8988T (cell line): ENCODE results near the gene MUS81.

Experiments used
- DNase-seq: peaks from one replicate; pipeline ENCODE4 v3.0.0; 2011

The MUS81 gene

DNA sequence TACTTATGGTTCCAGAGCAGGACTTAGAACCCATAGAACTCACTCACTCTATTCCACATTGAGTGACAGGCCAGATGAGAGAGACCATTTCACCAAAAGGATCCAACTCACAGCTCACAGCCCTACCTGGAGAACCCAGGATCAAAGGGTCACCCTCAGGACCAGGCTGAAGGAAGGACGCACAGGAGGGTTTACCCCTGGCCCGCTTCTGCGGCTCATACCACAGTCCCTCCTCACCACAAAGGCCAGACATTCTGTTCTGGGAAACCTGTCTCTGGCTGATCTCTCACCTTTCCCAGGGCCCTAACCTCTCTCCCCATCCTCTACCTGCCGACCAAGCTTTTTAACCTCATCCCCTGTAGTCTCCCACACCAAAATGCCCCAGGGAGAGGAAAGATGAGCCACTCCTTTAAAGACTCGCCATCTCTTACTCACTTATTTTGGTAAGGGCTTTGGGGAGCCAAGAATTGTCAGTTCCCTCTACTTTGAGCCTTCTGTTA is 35.3 kb downstream of the MUS81 start:
- DNase-seq, result no peak

DNA sequence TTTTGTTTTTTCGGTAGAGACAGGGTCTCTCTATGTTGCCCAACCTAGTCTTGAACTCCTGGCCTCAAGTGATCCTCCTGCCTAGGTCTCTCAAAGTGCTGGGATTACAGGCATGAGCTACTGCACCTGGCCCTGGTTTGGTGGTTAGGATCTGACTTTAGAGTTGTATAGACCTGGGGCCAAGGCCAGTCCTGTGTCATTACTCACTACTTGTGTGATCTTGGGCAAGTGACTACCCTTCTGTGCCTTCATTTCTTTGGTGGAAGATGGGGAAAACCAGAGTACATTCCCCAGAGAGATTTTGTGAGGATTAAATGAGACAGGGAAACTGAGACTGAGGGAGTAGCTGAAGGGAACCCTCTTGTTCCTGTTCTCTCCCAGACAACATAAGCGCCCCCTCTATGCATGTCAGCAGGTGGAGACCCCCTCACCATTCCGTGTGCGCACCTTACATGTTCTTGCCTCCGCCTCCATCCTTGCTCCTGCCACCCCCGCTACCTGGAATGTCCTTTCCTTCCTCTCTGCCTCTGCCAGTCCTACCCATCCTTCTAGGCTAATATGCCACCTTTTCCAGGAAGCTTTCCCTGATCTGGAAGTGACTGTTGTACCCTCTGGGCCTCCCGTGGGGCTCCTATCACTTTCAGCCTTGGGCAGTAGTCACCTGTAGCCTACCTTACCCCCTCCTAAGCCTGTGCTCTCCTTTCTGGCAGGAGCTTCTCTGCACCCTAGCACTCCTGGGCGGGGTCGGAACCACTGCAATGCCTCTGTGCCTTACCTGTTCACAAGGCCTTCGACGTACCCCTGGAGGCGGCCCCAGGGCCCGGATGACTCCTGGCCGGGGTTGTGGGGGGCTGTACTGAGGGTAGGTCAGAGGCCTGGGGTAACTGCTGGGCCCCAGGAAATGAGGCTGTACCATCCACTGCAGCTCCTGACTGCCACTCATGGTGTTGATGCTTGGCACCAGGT is 36.1 kb downstream of the MUS81 start:
- DNase-seq, result no peak

DNA sequence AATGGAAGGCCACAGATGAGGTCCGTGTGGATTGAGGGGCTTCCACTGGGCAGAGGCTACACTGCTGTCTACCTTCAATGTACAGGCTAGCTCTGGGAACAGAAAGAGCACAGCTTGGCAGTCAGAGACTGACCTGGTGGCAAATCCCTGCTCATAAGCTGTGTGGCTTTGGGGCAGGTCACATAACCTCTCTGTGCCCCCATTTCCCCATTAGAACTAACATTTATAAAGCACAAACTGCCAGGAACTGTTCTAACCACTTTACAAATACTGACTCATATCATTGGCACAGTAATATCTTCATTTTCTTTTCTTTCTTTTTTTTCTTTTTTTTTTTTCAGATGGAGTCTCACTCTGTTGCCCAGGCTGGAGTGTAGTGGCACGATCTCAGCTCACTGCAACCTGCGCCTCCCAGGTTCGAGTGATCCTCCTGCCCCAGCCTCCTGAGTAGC is 36.8 kb downstream of the MUS81 start:
- DNase-seq, result no peak

DNA sequence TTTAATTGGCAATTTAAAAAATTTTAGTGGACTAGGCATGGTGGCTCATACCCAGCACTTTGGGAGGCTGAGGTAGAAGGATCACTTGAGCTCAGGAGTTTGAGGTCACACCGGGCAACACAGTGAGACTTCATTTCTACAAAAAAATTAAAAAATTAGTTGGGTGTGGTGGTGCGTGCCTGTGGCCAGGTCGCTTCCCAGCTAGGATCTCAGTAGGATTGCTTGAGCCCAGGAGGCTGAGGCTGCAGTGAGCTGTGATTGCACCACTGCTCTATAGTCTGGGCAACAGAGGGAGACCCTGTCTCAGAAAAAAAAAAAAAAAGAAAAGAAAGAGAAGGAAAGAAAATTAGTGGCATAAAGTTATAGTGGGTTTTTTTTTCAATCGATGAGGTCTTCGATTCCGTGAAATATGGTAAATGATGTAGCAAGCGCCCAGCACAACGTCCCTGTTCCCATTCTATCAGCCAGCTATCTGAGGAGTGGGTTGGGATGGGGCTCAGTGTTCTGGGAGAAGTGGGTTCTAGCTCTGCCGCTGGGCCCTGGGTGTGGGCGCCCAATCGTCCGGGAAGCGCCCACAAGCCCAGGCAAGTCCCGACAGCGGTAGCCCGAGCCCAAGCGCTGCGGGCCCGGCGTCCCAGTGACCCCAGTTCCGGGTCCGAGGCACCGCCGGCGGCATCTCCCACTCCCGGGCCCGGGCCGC is 38.6 kb downstream of the MUS81 start:
- DNase-seq, result no peak

DNA sequence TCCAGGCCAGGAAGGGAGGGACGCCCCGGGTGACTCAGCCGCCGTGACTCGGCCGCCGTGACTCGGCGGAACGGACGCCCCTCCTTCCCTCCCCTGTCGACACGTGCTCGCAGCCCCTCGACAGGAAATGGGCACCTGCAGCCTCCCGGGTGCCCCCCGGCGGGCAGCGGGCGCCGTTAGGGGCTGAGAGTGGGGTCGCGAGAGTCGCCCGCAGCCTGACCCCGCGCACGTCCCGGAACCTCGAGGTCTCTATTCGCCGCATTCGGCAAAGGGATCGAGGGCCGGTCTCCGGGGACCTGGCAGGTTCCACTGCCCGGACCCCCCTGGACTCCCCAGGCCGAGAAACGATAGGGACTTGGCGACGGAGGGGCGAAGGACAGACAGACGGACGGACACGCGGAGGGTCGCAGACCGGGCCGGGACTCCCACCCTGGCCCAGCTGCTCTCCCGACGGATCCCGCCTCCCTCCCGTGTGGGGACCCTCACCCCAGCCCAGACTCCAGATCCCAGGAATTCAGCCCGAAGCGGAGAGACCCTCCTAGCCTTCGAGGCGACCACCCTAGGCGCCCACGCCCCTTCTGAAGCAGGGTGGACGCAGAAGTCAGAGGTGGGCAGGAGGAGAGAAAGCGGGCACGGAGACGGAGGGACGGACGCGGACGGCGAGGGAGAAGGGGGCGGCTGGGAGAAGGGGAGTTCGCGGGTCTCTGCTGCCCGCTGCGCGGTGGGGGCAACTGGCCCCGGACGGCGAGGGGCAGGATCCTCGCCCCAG is 39.3 kb downstream of the MUS81 start:
- DNase-seq, result peak; percentile 90

DNA sequence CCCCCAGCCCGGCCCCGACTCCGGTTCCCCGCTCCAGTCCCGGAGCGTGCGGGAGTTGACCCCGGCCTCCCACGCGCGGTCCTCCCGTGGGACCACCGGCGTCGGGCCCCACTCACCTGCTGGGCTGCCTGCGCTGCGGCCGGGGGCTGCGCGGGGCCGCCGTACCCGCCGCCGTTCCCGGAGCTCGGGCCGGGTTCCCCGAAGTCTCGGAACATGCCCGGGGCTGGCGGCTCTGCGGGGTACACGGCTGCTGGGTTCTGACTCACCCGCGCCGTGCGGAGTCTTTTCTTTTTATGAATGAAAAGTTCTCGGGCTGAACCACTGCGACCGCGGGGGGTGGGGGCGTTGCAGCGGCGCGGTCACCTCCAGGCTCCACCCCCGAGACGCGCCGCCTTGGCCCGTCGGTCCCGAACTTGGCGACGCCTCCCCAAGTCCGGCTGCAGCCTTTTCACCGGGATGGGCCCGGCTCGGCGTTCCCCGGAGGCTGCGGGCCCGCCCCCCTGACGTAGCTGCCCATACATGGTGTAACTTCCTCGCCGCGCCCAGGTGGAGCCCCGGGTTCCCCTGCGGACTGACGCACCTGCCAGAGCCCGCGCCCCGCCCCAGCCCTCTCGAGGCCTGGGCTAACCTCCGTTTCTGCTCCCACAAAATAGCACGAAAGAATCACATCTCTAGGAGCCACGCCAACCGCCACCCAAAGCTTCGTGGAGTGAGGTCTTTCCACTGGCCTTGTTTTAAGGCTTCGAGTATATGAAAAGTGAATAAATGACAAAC is 40.1 kb downstream of the MUS81 start, which contains the start of gene FOSL1:
TSS of gene FOSL1 (minus strand) at position 264 of the 774 bp plus-strand sequence. CDS start at position 215, 49 bp downstream.
- peak; percentile 93 for DNase-seq

DNA sequence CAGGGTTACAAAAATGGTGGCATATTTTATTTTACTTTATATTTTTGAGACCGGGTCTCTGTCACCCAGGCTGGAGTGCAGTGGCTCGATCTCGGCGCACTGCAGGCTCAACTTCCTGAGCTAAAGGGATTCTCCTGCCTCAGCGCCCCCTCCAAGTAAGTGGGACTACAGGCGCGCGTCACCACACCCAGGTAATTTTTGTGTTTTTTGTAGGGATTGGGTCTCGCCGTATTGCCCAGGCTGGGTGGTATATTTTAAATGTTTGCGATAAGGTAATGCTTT is 40.6 kb downstream of the MUS81 start:
- DNase-seq, result no peak

DNA sequence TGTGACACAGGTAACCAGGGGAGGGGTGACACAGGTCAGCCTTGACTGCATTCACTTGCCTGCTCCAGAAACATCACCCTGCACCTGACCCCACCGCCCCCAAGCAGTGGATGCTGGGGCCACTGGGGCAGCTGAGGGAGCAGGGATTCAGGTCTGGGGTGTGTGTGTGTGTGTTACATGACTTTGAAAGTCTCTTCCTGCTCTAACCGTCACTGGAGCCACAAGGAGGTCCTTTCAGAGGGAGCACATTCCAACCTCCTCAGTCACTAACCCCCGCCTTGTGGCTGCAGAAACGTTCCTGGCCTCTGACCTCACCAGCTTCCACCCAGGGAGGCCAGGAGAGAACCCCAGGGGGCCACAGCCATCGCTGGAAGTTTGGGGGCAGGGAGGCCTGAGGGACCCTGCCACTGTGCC is 42.8 kb downstream of the MUS81 start:
- no peak for DNase-seq

DNA sequence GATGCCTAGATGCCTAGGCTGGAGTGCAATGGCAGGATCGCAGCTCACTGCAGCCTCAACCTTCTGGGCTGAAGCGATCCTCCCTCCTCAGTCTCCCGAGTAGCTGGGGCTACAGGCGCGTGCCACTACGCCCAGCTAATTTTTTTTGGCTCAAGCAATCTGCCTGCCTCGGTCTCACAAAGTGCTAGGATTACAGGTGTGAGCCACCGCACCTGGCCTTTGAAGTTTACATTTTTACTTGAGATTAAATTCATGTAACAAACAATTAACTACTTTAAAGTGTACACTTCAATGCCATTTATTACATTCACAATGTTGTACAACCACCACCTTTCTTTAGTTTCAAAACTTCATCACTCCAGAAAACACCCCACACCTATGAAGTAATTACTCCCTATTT is 43.5 kb downstream of the MUS81 start:
- no peak for DNase-seq

DNA sequence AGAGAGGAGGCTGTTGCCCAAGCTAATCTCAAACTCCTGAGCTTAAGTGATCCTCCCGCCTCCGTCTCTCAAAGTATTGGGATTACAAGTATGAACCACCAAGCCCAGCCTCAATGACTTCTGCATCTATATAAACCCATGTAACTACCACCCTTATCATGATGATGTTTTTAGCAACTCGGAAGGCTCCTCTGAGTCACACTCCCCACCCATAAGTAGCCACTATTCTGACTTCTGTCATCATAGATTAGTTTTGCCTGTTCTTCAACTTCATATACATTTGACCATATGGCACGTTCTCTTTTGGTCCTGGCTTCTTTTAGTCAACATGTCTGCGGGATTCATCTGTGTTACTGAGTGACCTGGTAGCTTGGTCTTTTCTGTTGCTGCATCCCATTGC is 46.4 kb downstream of the MUS81 start:
- DNase-seq, result no peak

DNA sequence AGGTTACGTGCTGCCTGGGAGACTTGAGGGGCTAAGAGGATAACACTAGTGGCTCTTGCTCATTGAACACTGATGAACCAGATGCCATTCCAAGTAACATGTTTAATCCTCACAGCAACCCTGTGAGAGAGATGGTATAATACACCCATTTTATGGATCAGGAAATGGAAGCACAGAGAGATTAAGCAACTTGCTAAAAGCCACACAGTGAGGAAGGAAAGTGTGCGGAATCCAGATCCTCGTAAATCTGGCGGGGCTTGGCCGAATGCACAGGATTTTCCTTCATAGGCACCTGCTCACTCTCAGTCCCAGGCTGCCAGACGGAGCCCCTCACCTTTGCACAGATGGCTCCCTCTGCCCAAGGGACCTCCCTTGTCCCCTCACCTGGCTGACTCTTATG is 47.6 kb downstream of the MUS81 start:
- no peak for DNase-seq

DNA sequence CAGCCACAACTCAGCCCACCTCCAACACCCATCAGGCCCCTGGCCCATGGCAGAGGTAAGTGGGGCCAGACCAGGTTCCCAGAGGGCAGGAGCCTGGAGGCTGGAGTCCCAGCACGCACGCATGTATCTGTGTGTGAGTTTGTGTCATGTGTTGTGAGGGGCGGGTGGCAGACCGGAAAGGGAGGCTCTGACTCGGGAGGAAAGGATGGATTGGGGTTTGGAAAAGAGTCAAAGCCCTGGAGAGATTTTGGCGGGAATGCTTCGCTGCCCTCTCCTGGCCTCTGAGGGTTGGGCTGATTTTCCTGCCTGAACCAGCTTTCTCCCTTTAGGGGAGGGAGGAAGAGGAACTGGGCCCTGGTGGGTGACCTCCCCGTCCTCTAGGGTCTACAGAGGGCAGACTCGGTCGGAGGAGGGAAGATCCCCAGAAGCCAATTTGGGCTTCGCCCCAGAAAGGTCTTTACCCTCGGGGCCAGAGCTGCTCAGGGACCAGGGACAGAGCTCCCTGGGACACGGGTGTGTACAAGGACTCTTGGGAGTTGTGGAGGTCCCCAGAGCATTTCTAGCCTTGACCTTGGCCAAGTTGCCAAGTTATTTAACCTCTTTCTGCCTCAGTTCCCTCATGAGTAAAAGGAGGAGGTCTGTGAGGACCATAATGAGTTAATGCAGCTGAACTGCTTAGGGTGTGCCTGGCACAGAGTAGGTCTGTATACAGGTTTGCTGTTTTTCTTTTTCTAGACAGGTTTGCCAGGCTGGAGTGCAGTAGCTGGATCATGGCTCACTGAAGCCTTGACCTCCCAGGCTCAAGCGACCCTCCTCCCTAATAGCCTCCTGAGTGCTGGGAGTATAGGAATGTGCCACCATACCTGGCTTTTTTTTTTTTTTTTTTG is 51.7 kb downstream of the MUS81 start:
- DNase-seq, result peak; percentile 87

DNA sequence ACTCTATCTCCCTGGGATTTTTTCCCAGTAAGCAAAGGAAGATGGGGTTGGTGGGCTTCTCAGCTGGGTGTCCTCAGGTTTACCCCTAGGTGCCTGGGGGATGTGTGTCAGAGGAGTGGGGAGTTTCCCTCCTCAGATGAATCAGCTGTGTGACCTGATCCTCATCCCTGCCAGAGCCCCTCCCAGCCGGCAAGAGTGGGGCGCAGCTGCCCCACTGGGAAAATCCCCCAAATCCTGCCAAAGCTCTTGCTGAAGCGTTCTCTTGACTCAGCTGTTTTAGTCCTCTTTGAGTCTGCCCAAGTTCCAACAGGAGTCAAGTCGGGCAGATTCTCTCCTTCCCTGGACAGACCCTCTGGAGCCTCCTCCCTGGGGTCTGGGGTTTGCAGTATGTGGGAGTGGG is 52.6 kb downstream of the MUS81 start:
- peak; percentile 42 for DNase-seq

DNA sequence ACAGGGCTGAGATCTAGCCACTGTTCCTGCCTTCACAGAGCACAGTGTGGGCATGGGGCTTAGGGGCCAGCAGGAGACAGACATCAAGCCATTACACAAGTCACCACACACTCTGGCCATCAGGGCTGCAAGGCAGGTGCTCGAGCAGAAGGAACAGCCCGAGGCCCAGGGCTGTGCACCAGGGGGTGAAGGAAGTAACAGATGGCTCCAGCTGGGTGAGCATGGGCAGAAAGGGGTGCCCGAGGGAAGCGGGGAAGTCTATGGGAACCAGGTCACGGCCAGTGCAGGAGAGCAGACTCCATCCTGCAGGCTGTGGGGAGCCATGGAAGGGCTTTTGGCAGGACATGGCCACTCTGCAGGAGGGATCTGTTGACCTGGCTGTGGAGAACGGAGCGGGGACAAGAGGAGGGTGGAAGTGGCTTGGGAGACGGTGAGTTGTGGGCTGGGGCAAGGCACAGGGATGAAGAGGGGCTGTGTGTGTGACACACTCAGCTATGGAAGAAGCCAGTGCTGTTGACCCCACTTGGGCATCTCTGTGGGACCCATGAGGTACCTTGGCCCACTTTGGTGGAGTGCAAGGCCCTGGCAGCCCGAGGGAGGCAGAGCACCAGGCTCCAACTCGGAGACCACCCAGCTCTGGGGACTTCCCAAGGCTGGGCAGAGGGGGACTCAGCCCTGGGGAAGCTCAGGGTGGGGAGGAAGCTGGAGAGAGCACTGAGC is 55.0 kb downstream of the MUS81 start:
- no peak for DNase-seq

DNA sequence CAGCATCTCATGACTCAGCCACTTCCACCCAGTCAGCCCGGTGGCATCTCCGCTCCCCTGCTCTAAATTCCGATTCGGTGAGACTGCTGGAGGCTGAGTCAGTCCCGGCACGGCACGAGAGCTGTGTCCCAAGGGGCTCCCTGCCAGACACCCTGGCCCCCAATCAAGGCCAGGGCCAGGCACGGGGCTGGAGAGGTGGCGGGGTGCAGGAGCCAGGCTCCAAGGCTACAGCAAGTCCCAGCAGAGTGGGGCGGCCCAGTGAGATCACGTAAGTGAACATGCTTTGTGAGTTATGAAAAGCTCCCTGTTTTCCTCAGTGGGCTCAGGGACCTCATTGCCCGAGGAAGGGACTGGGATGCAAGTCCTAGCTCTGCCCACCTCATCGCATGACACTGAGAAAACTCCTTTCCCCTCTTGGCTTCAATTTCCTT is 55.6 kb downstream of the MUS81 start:
- DNase-seq, result peak; percentile 99
